Measurements from ENCODE around the gene SMTNL2.
"Not testable (repeated sequence)": the region's sequence is repeated elsewhere in the genome, so short reads cannot be mapped to it uniquely, and the experiment has no call there.

SMTNL2 gene

GRCh38 chr17:4635823-4636375, 51.6 kb downstream of the SMTNL2 start:
- DNase-seq (ENCODE audit: low spot score) = no peak

DNA sequence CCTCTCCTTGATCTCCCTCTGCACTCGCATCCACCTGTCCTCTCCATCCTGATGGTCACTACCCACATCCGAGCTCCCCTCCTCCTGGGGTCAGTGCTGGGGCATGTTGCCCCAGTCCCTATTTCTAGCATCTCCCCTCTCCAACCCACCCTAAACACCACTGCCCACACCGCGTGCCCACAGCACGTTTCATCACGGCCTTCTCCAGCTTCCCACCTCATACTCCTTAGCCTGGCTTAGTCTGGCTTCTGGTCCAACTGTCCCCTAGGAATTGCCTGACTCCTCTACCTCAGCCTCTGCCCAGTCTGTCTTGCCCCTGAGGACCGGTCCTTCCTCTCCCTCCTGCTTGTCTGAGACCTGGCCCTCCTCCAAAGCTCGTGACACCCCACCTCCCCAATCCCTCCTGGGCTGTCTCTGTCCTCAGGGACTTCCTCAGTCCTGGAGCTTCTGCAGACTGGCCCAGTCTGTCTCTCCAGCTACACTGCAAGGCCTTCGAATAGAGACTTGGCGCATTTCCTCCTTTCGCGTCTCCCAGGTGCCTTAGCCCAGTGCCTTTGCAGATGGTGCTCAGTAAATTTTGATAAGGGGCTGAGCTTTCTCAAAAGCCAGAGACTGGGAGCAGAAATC, 52.3 kb downstream of the SMTNL2 start:
- no peak for DNase-seq (ENCODE audit: low spot score)

GRCh38 chr17:4638766-4639165, 54.4 kb downstream of the SMTNL2 start:
- DNase-seq (ENCODE audit: low spot score) = not testable (repeated sequence)

GRCh38 chr17:4639301-4640059, 55.2 kb downstream of the SMTNL2 start:
- DNase-seq (ENCODE audit: low spot score) = not testable (repeated sequence)

- DNase-seq (ENCODE audit: low spot score) = not testable (repeated sequence)
Observed at GRCh38 chr17:4640569-4641188, 56.4 kb downstream of the SMTNL2 start.

- no peak for DNase-seq (ENCODE audit: low spot score)
Observed at GRCh38 chr17:4641297-4642195, 57.2 kb downstream of the SMTNL2 start, which contains the start of gene ALOX15. Gene ALOX15, minus strand, starts transcription at chr17:4641678. Its CDS starts 27 bp downstream, at chr17:4641651.

GRCh38 chr17:4642286-4642685, 58.0 kb downstream of the SMTNL2 start:
- DNase-seq (ENCODE audit: low spot score) = no peak

DNA sequence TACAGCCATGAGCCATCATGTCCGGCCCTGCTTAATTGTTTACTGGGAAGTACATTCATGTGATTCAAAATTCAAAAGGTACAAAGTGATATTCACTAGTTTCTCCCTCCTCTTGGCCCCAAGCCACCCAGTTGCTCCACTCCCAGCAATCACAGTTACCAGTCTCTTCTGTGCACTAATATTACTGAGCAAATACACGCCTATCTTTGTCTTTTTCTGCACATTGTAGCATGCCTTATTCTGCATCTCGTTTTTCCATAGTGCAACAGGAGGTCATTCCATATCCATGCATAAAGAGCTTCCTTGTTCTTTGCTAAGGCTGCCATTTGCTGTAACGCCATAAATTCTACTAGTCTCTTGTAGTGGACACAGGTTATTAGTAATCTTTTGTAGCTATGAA, 59.3 kb downstream of the SMTNL2 start:
- DNase-seq (ENCODE audit: low spot score) = no peak

- no peak for DNase-seq (ENCODE audit: low spot score)
Observed at GRCh38 chr17:4645642-4646041, 61.3 kb downstream of the SMTNL2 start.

DNA sequence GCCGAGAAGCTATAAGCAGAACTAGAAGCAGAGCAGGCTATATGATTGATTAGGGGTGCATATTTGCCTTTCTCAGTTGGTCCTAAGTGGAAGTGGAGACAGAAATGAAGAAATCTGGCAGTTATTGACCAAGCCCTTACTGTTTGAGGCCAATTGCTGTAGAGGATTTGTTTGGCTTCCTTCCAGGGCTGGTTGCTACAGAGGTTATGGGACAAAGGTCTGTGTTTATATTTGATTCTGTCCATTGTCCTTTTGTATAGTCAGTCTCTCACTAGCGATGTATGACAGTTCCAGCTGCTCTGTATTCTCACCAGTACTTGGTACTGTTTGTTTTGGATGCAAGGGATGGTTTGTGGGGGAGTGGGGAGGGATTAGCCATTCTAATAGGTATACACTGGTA, 64.4 kb downstream of the SMTNL2 start:
- no peak for DNase-seq (ENCODE audit: low spot score)

- DNase-seq (ENCODE audit: low spot score) = no peak
Observed at GRCh38 chr17:4652997-4653396, 68.7 kb downstream of the SMTNL2 start.

GRCh38 chr17:4655933-4656332, 71.6 kb downstream of the SMTNL2 start:
- DNase-seq (ENCODE audit: low spot score) = not testable (repeated sequence)

DNA sequence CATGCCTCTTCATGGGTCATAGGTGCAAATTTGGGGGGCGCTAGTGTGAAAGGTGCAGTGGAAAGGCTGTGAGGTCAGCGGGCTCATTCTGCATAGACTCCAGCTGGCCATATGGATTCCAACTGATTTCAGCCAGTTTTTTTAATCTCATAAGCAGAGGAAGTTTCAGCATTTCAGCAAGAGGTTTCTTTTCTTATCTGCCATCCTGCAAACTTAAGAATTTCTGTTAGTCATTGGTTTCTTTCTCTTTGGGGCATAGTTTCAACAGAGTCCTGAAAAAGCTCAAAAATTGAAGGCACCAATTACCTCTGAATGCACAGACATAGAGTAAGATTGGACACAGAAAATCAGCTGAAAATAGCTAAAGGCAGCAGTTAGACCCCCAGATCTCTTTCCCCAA, 73.3 kb downstream of the SMTNL2 start:
- DNase-seq (ENCODE audit: low spot score) = no peak
